HG02571 (cell line): Measurements from ENCODE around the gene PDE10A.
"Not testable (repeated sequence)": the region's sequence is repeated elsewhere in the genome, so short reads cannot be mapped to it uniquely, and the experiment has no call there.

Experiments
- ATAC-seq: cut with Tn5 transposase; IDR thresholded peaks from one replicate; pipeline ENCODE4 v1.9.1; 2021; ENCODE audit warnings: mild to moderate bottlenecking, moderate library complexity; ENCODE audit not compliant: unreplicated experiment

The PDE10A gene

DNA sequence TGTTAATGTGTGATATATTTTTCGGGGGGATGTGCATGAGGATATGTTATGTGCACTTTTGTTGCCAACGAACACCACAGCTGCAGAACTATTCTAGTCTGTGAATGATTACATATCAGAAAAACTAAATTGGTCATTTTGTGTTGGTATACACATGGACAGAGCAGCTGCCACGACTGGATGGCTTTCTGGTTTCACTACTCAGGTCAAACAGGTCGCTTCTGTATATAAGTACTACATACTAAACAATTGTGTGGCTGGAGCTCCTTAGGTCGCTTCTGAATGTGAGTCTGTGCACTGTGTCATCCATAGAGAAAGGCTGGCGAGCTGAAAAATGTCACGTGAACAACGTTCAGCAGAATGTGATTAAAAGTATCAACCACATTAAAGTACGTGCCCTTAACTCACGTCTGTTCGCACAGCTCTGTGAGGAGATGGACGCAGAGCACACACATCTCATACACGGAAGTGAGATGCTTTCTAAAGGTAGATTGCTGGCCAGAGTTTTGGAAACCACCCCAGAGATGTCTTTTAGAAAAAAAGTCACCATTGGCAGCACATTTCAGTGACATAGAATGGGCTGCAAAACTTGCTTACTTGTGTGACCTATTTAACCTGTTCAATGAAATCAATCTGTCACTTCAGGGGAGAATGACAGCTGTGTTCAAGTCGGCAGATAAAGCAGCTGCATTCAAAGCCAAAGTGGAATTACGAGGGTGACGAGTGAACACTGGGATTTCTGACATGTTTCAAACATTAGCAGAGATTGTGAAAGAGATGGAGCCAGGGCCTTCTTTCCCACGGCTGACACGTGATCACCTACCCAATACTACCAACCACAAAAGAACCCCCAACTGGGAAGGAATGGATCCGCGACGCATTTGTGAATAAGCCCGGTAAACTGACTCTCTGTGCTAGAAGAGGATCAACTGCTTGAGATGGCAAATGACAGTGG, 176.6 kb downstream of the PDE10A start:
- no peak for ATAC-seq

DNA sequence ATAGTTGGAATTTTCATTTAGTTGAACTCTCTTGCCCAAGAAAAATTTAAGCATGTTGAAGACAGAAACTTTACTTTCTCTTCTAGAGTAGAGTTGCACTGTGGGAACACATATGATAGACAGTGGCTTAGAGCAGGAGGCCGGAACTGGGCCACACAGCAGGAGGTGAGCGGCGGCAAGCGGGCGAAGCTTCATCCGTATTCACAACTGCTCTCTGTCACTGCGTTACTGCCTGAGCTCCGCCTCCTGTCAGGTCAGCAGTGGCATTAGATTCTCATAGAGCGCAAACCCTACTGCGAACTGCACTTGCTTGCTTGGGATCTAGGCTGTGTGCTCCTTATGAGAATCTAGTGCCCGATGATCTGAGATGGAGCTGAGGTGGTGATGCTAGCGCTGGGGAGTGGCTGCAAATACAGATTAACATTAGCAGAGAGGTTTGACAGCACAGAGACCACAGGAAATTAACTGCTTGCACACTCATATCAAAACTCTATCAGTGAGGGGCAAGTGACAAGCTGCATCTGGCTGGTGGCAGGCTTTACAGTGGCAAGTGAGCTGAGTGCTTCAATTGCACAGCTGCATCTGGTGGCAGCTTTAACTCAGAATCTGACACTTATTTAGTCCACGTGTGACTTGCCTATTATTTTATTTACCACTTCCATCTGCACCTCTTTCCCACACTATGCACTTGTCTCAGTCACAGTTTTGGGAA, 178.7 kb downstream of the PDE10A start:
- no peak for ATAC-seq

DNA sequence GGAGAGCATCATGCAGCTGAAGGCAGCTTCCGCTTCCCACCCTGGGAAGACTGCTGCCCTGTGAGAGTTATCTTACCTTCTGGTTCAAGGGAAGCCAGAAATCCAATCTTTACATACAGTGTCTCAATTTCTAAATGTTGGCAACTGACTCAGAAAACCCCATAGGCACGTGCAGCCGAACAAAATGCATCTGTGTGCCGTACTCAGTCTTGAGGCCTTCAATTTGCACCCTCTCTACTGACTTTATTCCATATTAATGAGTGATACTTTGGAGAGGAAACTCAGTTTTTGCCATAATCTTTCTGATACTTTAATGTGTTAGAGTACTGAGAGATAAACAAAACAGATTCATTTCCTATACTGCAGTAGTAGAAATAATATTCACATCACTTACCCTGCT, 181.1 kb downstream of the PDE10A start:
- ATAC-seq = no peak

DNA sequence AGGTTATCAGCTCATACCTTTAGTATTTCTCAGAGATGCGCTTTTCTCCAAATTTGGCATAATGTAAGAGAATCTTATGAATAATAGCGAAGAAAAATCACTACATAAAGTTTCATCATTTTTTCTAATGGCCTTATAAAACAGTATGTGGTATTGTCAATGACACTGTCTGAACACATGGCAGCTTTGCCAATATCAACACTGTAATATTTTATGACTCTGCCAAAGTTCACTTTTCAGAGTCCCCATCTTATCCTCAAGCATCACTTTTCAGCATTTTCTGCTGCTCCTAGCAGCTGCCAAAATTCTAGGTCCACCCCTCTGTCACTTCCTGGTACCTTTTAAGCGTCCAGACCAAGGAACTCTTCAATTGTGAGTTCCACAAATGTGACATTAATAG, 182.1 kb downstream of the PDE10A start:
- no peak for ATAC-seq

DNA sequence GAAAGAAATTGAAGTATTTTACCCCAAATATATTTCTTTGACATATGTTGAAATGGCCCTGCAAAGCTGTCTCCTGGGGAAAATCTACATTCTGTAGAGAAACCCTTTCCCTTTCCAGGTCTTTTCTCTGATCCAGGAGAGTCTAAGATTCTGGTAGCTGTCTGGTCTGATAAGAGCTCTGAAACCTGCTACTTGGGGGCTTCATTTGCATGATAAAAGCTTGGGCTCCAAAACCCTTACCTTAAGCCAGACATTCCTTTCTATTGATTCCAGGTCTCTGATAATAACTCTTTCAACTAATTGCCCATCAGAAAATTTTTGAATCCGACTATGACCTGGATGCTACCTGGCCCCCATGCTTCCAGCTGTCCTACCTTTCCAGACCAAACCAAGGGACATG, 184.5 kb downstream of the PDE10A start:
- ATAC-seq = no peak

DNA sequence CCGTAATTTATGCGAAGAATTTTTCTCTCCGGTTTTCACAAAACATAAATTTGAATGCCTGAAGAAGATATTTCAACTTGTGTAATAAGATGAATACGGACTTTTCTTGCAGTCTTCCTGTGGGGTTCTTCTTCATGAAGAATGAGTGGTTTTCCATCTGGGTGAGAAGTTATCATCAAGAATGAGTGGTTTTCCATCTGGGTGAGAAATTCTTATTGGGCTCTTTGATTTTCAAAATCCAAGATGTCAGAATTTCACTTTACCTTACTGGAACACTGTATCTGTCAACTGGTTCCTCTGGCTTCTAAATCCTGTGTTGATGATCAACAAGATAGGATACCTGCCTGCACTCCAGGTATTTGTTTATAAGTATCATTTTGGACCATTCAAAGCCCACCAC, 193.6 kb downstream of the PDE10A start:
- no peak for ATAC-seq

DNA sequence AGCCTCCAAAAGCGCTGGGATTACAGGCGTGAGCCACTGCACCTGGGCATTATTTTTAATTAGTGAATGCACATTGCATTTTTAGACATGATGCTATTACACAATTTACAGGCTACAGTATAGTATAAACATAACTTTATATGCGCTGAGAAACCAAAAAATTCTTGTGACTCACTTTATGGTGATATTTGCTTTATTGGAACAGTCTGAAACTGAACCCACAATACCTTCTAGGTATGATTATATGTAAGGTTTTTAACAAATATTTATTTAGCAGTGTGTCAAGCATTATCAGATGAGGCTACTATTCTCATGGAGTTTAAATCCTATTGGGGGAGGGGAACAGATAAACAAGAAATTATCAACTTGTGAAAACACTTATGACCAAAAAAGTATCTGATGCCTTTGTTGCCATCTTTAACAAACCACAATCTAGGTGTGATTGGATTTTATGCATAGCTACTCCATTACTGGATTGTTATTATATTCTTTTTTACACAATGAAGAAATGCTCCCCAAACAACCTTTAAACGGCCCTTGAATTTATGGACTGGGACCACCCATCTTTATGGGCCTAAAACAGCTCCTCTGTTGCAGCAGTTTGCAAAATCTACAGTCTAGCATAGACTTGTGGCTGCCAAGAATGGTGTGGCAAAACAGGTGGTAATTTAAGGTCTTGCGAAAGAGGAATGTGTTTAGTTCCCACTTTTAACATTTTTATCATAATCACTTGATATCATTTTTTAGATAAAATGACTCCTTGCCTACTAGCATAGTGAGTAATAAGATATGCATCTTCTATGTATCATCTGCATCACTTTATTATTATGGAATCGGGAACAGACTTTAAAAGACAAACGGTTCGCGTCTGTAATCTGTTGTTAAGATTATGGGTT, 194.5 kb downstream of the PDE10A start:
- no peak for ATAC-seq

DNA sequence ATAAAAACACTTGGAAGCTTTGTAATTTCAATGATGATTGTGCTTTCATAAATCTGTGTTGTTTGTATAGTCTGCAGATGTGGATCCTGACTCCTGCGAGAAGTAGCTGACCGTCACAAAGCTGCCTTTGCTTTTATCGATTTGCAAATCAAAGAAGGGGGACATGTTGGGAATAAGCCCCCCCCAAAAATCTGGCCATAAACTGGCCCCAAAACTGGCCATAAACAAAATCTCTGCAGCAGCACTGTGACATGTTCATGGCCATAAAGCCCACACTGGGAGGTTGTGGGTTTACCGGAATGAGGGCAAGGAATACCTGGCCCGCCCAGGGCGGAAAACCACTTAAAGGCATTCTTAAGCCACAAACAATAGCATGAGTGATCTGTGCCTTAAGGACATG, 199.5 kb downstream of the PDE10A start:
- ATAC-seq = not testable (repeated sequence)

DNA sequence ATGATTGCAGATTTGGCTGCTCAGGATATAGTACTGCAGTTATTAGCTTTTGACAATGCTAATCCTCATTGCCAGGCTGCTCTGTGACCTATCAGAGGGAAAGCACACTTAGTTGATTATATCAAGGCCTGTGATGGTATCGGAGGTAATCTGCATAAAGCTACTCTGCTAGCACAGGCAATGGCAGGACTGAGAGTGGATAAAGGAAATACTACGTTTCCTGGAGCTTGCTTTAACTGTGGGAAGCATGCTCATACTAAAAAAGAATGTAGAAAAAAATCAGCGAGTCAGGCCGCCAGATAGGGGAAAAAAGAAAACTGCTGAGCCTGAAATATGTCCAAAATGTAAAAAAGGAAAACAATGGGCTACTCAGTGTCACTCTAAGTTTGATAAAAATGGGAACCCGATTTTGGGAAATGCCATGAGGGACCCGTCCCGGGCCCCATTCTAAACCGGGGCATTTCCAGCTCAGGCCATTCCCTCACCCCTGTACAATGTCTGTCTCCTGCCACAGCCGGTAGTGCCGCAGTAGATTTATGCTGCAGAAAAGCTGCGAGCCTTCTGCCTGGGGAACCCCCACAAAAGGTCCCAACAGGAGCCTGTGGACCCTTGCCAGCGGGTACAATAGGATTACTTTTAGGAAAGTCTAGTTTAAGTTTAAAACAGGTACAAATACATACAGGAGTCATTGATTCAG, 203.3 kb downstream of the PDE10A start:
- not testable (repeated sequence) for ATAC-seq

DNA sequence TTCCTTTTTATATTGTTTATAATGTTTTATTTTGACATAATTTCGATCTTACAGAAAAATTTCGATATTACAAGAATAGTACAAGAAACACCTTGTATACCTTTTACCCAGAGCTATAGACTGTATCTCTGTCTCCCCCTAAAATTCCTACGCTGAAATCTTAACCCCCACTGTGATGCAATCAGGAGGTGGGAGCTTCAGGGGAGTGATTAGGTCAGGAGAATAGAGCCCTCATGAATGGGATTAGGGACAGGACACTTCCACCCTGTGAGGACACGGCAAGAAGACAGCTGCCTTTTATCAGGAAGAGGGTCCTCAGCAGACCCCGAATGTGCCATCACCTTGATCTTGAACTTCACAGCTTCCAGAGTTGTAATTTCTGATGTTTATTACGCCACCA, 204.9 kb downstream of the PDE10A start:
- ATAC-seq = no peak

DNA sequence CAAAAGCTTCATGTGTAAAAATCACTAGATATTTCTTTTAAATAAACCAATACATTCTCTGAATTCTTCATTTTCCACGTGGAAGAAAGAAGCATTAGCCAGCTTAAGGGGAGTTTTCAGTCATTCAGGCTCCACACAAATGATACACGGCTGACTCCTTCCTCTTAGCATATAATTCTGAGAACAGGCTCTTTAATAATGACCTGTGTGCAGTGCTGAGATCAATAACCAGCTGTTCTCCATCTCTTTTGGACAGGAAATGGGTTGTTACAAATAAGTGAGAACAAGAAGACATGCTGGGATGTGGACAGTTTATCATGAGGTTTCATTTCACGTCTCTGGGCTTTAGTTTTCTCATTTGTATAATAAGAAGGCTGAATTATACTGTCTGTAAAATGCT, 206.8 kb downstream of the PDE10A start:
- ATAC-seq = no peak

DNA sequence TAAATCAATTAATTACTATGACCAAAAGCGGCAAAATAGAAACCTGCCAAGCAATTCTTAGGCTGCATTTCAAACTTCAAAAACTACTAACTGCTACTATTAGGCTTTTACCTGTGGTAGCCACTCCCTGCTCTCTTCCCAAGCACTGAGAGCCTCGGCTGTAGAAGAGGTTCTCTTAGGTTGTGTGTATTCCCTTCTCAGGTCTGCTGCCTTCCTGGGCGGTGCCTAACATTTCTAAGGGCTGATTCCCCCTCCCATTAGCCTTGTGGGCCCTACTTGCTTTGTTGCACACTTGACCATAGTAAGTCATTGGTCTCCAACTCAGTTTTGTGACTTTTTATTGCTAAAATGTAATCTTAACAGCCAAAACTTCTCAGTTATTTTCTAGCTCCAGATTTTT, 207.6 kb downstream of the PDE10A start:
- no peak for ATAC-seq

DNA sequence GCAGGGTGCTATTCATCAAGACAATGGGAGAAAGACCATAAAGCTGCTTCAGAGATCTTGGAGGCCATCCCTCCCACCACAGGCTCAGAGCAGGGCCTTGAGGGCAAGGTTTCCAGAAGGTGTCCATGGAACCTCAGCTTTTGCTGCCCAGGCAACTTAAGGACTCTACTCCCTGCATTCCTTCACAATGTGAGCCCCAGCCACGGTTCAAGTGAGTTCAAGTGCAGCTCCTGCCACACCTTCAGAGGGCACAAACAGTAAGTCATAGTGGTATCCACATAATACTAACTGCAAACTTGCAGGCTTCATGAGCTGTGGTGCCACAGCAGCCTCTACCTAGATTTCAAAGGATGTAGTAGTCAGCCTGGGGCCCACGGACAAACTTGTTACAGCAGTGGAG, 209.6 kb downstream of the PDE10A start:
- ATAC-seq = no peak

DNA sequence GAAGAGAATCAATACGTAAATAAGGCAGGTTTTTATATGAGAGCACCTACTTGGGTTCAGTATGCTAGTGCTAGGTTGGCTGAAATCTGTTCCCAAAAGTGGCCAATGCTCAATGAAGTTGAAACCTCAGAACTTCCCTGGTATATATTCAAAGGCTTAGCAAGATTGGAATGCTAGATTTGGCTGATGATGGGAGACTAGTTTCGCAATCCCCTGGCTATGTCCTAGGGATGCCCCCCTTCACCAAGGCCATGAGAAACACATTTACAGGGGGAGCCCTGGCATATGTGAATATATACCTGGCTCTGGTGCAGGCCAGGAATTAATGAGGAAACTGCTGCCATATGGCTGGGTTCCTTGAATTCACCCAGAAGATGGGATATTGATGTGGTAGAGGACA, 211.2 kb downstream of the PDE10A start:
- no peak for ATAC-seq

DNA sequence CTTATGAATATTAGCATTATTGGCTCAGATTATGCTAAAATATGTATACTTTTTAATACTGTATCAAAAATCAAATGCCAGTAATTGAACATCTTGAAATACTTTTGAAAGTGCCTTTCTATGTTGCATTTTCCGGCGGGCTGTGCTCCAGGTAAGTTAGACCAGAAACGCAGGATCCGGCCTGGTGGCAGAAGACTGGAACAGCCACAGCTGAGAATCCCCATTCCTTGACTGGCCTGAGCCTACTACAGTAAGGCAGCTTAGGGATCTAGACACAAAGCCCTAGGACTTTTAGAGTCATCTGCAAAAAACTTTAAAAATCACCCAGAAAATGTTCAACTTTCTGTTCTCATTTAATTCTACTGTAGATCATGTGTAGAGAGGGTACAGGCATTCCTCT, 214.8 kb downstream of the PDE10A start:
- no peak for ATAC-seq

DNA sequence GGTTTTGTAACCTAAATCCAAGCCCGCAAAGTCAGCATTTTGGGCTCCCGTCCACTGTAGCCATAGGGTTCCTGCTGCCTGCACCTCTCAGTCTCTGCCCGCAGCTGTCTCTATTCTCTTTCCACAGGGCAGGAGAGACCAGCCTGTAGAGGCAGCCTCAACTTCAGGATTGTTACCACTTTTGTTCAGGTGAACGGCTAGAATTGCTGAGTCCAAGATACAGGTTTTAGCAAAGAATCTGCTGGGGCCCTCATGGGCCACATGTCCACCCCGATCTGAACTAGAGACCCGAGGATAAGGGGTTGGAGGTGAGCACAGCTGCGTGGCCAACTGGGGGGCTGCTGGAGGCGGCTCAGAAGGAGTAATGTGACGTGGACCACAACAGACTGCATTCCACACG, 215.9 kb downstream of the PDE10A start:
- no peak for ATAC-seq

DNA sequence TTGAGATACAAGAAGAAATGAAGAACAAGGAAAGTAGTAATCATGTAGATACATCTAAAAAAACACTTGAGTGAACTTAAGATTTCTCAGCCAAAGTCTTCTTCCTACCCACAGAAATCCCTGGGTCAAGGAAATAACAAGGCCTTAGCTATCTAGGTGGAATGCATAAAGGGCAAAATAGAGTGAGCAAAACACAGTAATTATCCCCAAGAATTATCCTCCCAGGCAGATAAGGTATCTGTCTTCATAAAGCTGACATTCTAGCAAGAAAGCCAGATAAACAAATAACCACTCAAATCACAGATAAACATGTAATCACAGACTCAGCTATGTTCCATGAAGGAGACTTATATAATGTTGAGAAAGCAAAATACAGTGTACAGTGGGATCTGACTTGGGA, 216.7 kb downstream of the PDE10A start:
- no peak for ATAC-seq

DNA sequence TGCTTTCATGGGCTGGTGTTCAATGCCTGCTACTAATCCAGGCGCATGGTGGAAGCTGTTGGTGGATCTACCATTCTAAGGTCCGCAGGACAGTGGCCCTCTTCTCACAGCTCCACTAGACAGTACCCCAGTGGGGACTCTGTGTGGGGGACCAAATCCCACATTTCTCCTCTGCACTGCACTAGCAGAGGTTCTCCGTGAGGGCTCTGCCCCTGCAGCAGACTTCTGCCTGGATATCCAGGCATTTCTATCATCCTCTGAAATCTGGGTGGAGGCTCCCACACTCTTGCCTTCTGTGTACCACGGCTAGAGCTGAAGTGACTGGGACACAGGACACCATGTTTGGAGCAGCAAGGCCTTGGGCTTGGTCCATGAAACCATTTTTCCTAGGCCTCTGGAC, 219.6 kb downstream of the PDE10A start:
- no peak for ATAC-seq

DNA sequence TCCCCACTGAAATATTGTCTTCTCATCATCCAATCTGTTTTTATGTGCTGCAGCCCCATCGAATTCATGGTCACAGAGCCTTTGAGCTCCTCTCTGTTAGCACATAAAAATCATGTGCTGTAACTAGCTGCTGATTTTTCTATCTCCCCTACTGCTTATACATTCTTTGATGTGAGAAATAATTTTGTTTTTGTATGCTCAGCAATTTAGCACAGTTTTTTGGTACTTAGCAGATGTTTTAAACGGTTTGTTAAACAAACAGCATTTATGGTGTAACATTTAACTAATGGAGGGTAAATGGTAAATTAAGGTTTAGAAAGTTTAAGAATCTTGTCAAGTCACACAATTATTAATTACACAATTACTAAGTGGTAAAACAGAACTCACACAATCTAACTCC, 221.9 kb downstream of the PDE10A start:
- ATAC-seq = no peak

DNA sequence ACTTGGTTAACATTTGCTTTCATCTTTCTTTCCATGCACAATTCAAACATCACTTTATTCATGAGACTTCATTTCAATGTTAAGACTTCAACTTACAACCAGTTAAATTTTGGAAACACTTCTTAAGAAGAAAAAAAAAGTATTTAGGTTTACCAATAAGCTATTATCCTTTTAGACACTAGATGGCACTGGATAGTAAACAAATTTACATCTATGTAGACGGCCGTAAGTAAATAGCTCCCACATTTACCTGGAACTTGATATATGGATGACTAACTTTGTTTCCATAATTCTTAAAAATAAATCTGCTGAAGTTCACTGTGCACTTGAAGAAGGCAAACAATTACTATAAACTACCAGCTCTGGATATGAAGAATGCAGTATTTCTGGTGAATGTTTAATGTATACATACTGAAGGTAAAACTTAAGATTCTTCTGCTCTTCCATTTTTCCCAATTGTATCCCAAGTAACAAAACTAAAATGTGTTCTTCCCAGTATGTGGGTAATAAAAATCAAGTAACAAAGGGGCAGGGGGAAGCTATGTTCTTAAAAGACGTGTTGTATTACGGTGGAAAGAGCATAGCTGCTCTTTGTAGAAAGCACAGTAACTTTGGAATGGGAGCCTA, 223.0 kb downstream of the PDE10A start:
- ATAC-seq = no peak
